HG03139 (cell line): Measurements from ENCODE around the gene MMP17.

Experiments used
- ATAC-seq: cut with Tn5 transposase; IDR thresholded peaks from one replicate; pipeline ENCODE4 v1.9.1; 2021; ENCODE audit not compliant: unreplicated experiment

The MMP17 gene

DNA sequence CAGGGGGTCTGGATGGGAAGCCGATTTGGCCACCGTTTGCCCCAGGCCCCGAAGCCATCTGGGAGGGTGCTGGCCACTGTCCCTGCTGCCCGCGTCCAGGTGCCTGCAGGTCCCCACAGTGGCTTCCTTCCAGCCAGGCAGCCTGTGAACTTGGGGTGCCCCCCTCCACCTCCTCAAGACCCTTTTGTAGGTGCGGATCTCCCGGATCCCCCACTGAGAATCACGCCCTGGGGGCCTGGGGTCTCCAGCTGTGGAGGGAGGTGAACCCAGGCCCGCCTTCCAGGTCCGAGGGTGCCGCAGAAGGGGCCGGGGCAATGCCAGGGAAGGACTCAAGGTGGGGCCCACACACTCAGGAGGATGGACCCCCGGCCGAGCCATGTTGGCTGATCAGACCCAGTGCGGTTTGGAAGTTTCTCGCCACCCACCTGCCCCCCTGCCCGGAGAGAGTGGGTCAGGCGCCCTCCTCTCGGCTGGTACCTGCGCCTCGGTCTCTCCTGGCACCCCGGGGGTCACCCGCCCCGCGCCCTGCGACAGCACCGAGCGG, 1.7 kb downstream of the MMP17 start:
- ATAC-seq, result no peak

DNA sequence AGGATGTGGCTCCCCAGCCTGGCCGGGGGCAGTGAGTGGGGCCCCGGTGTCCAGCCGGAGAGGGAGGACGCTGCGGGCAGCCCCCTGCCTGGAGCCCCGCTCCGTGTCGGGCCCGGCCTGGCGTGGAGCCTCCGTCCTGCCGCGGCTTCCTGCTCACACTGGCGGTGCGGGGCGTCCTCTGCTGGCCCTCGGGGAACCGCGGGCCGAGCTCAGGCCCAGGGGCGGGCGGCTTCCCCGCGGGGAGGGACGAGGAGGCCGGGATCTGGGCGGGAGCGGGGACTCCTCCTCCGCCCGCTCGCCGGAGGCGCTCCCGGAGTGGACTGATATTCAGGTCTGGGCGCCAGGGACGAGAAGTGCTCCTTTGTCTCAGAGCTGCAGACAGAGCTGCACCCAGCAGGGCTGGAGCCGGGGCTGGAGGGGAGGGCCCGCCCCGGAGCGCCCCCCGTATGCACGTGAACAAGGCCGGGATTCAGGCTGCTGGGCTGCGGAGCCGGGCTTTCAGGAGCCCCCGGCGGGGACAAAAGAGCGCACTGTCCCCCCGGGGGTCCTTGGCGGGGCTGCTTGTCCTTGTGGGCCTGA, 2.2 kb downstream of the MMP17 start:
- ATAC-seq, result no peak

DNA sequence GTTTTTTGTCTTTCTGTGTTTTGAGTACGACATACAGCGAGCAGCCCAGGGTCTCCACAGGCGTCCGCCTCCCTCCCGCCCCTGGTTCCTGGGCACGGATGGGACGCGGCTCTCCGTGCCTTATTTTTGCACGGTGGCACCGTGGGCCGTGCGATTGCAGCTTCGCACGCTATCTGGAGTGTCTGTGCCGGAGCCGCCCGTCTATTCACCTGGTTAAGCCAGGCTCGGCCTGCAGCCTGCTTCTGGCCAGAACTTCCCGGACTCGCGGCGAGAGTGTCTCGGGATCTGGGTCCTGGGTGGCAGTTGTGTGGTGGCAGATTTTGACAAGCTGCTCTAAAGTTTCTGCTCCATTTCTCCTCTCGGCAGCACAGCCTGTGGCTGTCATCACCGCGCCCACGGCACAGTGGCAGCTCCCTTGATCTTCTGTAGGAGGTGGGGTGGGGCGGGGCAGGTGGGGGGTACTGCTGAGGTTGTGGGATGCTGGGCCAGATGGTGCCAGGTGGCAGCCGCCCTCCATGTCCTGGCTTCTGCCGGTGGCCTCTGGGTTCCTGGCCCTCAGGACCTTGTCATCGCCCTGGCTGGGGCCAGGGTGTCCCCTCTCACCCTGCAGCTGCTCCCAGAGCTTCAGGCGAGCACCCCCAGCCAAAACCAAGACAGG, 2.9 kb downstream of the MMP17 start:
- no peak for ATAC-seq

DNA sequence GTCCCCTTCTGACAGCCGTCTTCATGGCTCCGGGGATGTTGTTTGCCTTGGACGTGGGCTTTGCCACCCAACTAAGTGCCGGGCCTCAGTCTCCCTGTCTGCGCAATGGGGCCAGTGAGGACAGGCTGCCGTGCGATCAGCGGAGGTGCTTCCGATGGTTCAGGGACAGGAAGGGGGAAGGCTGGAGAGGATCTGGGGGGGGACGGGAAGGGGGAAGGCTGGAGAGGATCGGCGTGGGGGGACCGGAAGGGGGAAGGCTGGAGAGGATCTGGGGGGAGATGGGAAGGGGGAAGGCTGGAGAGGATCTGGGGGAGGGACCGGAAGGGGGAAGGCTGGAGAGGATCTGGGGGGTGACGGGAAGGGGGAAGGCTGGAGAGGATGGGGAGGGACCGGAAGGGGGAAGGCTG, 3.4 kb downstream of the MMP17 start:
- no peak for ATAC-seq

DNA sequence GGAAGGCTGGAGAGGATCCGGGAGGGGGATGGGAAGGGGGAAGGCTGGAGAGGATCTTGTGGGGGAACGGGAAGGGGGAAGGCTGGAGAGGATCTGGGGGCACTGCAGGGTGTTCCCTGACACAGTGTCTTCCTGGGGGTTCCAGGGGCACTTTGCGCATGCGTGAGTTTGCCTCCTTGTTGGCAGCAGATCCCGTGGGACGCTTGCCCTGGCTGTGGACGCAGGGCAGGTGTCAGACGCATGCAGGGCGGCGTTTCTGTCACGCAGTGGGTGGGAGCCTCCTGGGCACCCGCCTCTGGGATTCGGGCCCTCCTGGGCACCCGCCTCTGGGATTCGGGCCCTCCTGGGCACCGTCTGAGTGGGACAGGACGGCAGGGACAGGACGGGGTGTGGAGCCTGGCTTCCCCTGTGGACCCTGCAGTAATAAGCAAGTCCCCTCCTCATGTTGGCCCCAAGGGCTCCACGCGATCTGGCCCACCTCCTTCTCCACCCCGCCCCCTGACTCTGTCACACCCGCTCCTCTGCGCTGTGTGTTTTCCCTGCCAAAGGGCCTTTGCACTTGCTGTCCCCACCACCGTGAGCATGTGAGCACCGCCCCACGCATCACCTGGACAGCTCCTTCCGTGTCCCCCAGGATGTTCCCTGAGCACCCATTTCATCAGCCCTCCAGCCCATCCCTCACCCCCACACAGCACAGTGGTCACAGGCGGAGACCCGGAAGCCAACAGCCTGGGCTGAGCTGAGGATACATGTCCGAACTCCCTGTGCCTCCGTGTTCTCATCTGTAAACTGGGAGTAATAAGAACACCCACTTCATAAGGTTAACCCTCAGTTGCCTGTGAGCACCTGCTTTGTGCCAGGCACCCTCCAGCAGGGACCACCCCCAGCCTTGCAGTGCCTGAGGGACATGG, 4.4 kb downstream of the MMP17 start:
- no peak for ATAC-seq

DNA sequence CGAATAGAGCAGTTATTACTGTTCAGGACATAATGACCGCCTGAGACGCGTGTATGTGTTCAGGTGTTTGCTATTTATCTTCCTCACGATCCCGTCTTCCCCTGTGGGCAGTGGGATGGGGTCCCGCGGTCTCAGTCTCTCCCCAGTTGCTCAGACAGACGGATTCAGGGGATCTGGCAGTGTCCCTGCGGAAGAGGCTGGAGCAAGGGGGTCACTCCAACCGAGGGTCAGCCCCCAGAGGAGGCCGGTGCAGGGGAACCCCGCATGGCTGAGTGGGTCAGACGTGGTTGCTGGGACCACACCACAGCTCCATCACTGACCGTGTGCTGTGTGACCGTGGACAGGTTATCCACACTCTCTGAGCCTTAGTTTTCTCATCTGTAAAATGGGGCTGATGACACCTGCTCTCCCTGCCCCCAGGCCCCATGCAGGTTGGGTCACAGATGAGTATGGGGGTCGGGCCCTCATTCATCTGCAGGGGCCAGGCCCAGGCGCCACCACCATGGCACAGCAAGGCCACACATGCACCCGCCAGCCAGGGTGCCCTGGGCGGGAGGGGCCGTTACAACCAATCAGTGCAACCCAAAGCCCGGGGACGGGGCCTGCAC, 5.2 kb downstream of the MMP17 start:
- no peak for ATAC-seq

DNA sequence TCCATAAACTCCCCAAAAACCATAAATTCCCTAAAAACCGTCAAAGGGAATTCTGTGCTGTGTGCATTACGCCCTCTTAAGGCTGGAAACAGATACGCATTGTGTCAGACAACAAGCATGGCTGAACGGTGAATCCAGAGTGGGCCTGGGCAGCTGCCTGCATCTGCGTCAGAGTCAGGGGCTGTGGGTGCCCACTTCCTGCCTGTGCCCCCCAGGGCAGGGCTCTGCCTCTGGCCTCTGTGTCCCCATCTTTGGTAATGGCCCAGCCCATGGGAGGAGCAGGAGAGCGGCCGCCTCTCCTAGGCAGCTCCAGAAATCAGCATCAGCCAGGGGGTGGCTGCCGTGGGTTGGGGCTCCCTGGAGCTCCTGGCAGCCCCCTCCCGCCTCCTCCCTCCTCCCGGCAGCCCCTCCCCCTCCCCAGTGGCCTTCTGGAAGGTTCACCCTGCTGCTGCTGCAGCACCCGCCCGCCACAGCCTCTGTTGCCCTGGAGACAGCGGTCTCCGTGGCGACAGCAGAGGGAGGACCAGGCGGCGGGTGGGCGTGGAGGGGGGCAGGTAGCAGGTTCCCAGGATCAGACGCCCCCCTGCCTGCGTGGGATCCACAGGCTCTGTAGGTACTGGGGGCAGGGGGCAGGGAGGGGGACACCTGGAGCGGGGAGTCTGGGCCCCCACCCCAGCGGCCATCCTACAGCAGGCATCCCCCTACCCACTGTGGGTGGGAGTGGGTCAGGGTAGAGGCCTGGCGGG, 5.9 kb downstream of the MMP17 start:
- no peak for ATAC-seq

DNA sequence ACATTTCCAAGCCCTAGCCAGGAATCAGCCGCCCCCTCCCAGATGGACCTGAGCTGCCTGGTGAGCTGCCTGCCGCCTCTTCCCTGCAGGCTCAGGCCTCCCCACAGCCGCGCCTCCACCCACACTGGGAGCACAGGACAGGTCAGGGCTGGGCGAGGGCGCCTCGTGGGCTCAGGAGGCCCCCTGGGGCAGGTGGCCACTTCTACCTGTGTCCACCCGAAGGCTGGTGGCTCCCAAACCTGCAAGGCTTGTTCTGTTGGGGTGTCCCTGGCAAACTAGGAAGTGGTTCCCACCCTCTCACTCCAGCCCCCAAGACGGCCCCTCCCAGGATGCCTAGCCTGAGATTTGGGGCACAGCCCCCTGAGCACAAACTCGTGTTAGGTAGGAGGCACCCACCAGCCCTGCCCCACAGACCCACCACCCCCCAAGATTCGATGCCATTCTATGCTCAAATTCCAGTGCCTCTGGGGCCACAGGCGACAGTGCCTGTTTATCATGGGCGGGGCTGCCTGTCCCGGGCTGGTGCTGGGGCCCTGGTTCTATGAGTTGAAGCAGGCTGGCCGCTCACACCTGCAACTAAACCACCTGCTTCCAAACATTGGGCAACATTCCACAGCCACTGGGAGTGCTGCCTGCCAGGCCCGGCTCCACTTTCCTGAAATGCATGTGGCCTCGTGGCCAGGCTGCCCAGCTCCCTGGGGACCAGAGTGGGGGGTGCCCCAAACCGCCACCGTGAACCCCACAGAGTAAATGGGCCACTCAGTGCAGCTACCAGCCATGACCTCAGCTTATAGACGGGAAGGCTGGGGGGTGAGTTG, 6.8 kb downstream of the MMP17 start:
- no peak for ATAC-seq

DNA sequence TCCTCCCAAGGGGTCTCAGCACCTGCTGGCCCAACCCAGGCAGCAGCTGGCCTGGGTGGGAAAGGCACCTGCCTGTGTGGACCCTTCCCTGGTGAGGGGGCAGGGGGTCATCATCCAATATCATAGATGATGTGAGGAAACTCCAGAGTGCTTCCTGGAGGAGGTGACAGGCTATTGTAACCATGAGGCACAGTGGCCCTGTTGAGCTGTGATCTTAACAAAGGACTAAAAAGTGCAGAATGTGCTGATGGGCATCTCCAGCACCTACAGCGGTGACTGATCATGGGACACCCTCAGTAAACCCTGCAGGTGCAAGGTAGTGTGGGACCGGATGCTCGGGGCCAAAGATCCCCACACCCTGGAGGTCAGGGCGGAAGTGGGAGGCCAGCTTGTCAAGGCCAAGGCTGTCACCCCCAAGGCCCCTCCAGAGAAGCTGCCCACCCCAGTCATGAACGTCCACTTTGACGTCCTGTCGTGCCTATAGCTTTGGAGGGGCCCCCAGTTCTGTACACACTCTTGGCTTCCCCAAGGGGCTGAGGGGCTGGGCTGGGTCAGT, 7.5 kb downstream of the MMP17 start:
- ATAC-seq, result no peak

DNA sequence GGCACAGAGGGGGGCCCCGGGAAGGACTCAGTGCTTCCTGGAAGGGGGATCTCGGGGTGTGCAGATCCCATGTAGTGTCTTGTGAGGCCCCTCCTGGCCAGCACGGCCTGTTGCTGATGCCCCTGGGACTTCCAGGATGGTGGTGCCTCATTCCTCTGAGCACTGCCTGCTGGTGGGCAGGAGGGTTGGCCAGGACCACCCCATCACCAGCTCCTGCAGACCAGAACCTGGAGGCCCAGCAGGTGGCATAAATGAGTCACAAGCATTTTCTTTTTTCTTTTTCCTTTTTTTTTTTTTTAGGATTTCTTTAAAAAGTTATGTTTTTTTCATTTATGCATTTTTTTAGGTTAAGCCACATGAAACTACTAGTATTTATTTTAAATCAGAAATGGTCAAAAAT, 8.0 kb downstream of the MMP17 start:
- ATAC-seq, result no peak

DNA sequence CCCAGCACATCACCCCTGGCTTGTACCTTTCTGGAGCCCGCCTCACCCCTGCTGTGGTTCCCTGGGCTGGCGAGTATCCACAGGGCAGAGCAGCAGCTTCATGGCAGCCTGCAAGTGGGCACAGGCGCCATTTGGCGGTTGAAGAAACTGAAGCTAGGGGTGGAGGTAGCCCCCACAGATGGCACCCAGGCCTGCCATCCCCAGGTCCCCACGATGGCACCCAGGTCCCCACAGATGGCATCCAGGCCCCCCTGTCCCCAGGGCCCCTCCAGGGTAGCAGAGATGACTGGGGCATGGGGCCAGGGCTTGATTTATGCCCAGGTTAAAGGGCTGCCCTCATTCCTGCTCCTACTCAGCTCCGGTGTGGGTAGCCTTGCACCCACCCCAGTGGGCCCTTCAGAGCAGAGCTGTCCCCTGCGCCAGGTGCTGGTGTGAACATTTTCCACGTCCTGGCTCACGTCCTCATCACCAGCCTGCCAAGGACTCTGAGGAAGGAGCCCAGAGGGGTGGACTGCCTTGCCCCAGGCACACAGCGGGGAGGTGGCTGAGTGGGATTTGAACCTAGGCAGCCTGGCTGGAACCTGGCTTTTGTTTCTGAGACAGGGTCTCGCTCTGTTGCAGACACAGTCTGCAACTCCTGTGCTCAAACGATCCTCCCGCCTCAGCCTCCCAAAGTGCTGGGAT, 8.7 kb downstream of the MMP17 start:
- ATAC-seq, result no peak

DNA sequence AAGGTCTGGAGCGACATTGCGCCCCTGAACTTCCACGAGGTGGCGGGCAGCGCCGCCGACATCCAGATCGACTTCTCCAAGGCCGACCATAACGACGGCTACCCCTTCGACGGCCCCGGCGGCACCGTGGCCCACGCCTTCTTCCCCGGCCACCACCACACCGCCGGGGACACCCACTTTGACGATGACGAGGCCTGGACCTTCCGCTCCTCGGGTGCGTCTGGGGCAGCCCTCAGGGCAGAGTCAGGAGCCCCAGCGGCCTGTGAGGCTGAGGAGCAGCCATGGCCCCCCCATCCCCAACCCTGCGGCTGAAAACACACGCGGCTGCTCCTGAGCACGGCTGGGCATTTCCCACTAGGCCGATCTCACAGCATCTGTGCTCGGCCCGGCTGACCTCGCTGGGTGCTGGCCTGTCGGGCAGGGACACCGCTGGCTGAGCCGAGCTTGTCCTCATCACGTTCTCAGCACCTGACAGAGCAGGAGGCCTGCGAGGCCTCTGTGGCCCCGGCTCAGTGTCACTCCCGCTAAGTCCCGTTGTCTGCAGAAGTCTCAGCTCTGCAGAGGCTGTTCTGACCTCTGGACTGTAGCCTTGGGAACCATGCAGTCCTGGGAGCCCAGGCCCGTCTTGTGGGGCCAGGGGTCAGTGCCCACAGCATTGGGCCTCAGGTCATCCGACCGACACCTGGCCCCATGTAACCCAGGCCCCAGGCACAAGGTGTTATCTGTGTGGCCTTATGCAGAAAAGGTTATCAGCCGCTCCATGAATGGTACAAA, 12.6 kb downstream of the MMP17 start:
- no peak for ATAC-seq

DNA sequence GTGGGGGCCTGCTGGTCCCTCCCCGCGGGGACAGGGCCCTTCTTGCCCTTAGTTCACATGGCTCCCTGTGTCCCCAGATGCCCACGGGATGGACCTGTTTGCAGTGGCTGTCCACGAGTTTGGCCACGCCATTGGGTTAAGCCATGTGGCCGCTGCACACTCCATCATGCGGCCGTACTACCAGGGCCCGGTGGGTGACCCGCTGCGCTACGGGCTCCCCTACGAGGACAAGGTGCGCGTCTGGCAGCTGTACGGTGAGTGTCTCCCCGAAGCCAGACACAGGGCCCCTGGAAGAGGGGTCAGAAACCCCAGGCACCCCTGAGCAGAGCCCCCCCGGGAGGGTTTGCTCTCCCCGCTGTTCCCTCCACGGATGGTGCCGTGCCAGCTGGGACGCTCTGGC, 13.4 kb downstream of the MMP17 start:
- ATAC-seq, result no peak

DNA sequence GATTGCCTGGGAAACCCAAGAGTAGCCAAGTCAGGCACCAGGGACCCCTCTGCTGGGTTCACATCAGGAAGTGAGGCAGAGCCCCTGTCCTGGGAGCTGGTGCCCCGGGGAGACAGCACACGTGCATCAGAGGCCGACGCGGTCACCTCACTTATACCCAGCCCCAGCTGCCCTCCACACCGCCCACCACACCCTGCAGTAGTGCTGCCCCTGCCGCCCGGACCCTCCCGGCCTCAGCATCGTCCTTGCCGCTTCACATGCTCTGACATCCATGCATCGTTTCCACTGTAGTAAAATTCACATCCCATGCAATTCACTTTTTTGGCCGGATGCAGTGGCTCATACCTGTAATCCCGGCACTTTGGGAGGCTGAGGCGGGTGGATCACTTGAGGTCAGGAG, 14.0 kb downstream of the MMP17 start:
- no peak for ATAC-seq

DNA sequence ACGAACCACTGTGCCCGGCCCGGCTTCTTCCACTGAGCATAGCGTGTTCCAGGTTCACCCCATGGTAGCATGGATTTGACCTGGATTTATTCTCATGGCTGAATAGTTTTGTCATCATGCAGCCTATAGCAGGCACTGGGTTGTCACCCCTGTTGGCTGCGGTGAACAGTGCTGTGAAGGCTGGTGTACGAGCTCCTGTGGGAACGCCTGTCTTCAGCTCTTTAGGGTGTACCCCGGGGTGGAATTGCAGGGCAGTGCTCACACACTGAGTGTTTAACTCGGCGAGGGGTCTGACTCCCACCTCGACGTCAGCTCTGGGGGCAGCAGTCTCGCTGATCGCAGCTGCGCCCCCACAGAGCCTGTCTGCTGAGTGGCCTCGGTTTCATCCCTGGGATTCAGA, 15.3 kb downstream of the MMP17 start:
- no peak for ATAC-seq

DNA sequence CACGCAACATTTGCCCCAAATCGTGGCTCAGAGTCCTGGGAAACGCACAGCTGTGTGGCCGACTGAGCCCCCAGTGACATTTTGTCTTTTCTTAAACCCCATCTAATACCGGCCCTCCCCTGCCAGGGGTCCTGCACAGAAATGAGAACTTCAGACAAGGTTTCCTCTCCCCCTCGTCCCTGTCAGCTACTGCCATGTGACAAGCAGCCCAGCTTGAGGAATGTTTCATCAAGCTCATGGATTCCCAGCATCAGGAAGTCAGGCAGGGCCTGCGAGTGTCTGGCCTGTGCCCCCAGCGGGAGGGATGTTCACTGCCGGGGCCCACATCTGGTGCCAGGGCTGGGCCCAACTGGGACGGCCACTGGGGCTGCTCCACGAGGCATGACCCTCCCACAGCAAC, 15.9 kb downstream of the MMP17 start:
- ATAC-seq, result no peak

DNA sequence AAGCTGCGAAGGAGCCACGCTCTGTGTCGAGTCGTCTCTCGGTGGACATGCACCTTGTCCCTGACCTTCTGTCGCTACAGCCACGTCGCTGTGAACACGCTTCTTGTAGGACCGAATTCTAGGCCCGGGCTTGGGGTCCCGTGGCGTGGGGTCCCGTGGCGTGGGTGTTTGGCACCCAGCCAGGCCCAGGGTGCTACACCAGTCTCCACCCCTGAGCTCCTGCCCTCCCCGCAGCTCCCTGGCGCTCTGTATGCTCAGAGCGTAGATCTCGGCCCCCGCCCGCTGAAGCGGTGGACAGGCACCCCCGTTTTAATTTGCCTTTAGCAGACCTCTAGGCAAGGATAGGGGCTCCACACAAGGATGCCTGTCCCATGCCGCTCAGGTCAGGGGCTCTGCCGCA, 16.5 kb downstream of the MMP17 start:
- ATAC-seq, result no peak

DNA sequence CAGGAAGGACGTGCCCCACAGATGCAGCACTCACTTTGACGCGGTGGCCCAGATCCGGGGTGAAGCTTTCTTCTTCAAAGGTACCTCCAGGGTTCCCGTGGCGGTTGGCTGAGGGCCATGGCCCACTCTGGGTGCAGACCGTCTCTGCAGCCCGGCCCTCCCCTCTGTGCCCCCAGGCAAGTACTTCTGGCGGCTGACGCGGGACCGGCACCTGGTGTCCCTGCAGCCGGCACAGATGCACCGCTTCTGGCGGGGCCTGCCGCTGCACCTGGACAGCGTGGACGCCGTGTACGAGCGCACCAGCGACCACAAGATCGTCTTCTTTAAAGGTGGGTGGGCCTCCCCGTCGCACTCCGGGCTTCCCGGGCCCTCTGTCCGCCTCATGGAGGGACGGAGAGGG, 16.9 kb downstream of the MMP17 start:
- no peak for ATAC-seq
